ENCODE measurements around the gene EPAS1.

DNA sequence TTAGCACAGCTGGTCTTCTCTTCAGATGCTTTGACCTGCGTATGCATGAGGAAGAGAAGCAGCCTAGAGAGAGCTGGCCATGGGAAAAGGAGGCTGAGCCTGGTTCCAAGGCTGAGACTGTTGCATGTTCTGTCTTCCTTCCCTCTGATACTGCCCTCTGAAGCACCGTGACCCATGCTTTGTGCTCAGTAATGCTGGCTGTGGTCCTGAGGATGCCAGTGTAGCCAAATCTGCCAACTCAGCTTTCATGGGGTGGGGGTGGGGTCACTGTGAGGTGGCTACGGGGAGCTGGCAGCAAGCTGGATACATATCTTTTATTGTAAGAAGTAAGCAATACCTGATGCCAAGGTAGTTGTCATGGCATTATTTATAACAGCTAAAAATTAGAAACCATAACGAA, 41.5 kb downstream of the EPAS1 start:
- no peak for TF ChIP-seq CREB5 (CRISPR knock-in tag; IDR thresholded peaks at IDR 0.05; ENCODE audit: low read depth)
- TF ChIP-seq RARB (CRISPR knock-in tag; IDR thresholded peaks at IDR 0.05): no peak
- TF ChIP-seq ARNTL (CRISPR knock-in tag; IDR thresholded peaks at IDR 0.05; ENCODE audit: borderline replicate concordance, low read depth): no peak
- no peak for TF ChIP-seq SNAI2 (CRISPR knock-in tag; IDR thresholded peaks at IDR 0.05)
- TF ChIP-seq PPARA (CRISPR knock-in tag; IDR thresholded peaks at IDR 0.05; ENCODE audit: borderline replicate concordance): no peak
- no peak for TF ChIP-seq ISL1 (CRISPR knock-in tag; IDR thresholded peaks at IDR 0.05)
- TF ChIP-seq, protein P1, sequence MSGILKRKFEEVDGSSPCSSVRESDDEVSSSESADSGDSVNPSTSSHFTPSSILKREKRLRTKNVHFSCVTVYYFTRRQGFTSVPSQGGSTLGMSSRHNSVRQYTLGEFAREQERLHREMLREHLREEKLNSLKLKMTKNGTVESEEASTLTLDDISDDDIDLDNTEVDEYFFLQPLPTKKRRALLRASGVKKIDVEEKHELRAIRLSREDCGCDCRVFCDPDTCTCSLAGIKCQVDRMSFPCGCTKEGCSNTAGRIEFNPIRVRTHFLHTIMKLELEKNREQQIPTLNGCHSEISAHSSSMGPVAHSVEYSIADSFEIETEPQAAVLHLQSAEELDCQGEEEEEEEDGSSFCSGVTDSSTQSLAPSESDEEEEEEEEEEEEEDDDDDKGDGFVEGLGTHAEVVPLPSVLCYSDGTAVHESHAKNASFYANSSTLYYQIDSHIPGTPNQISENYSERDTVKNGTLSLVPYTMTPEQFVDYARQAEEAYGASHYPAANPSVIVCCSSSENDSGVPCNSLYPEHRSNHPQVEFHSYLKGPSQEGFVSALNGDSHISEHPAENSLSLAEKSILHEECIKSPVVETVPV (CRISPR knock-in tag; IDR thresholded peaks at IDR 0.05): no peak
- no peak for TF ChIP-seq PATZ1 (CRISPR knock-in tag; IDR thresholded peaks at IDR 0.05; ENCODE audit: borderline replicate concordance)
- TF ChIP-seq ZFP3 (CRISPR knock-in tag; IDR thresholded peaks at IDR 0.05): 0 out of 2 replicates have a peak, but pooled peaks have one; percentile 8
